GM12878 (cell line): Measurements from ENCODE around the gene SERPINI1.

ENCODE experiments used
- CTCF ChIP-seq, 3 experiments: IDR thresholded peaks in 2 of 3; conservative IDR thresholded peaks in 1 of 3; 2 replicates each; pipeline ENCODE4 v1.5.1; 2011; ENCODE audit warnings: low read depth in 3 of 3, low read length in 3 of 3, mild to moderate bottlenecking in 3 of 3, control low read depth in 2 of 3, moderate library complexity in 2 of 3, inconsistent platforms in 1 of 3, mixed read lengths in 1 of 3; ENCODE audit not compliant: control insufficient read depth in 2 of 3, insufficient read depth in 1 of 3; ENCODE audit errors: extremely low read depth in 1 of 3
- USF2 ChIP-seq: IDR thresholded peaks from 2 replicates; pipeline ENCODE4 v1.6.1; 2011; ENCODE audit warnings: low read depth, low read length, improper control_type of control experiment, borderline replicate concordance

DNA sequence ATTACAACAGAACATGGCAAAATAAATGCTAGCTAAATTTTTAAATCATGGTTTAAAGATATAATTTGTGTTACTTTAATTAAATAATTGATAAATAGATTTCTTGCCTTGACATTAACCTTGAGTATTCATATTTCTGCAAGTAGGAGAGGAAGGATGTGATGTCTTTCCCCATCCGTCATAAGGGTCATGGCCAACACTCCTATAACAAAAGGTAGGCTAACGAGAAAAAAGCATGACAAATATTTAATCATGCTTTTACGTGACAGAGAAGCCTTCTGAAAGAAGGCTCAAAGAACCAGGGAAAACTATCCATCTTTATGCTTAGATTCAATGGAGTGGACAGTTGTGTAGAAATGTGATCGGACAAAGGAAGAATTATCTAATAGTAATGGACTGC is 135.2 kb downstream of the SERPINI1 start:
- TF ChIP-seq USF2 (no peak), CTCF (IDR thresholded peaks at IDR 0.05 in 2 of 3, conservative IDR thresholded peaks at IDR 0.05 in 1 of 3; ENCODE audit: control insufficient read depth in 2 of 3, extremely low read depth in 1 of 3, insufficient read depth in 1 of 3, low read depth in 3 of 3, low read length in 3 of 3) (no peak)
